Prostate gland (tissue), 2 donors: ENCODE data around the gene ABLIM3. TPM values are rescaled to one million over a fixed set of nuclear protein-coding genes. Genes with fewer than 3 reads are reported as not detected.

Source experiments
- DNase-seq: peaks from one replicate; pipeline ENCODE4 v3.0.0-alpha.2; 2019; ENCODE audit warnings: low spot score
- H3K27ac ChIP-seq, 2 donors: fragments of 200-600 bp; sonication (generic); 2 replicates each; pipeline ENCODE4 v1.5.1; 2017 to 2019
- H3K27me3 ChIP-seq: fragments of 200-600 bp; sonication (generic); replicated peaks from 2 replicates; pipeline ENCODE4 v1.5.1; 2019; ENCODE audit not compliant: insufficient read depth
- H3K36me3 ChIP-seq, 2 donors: fragments of 200-600 bp; sonication (generic); 1 replicate in 1 of 2; 2 replicates in 1 of 2; pipeline versions ENCODE4 v1.5.1 to v1.8.1; 2017 to 2019
- H3K4me1 ChIP-seq: fragments of 200-600 bp; sonication (generic); replicated peaks from 2 replicates; pipeline ENCODE4 v1.5.1; 2019
- H3K4me3 ChIP-seq, 2 donors: fragments of 200-600 bp; sonication (generic); 2 replicates each; pipeline ENCODE4 v1.5.1; 2017 to 2019
- H3K9me3 ChIP-seq: fragments of 200-600 bp; sonication (generic); 2 replicates; pipeline ENCODE4 v1.5.1; 2017
- POLR2A ChIP-seq: fragments of 450-650 bp; IDR thresholded peaks from one replicate; pipeline ENCODE4 v1.6.1; 2016; ENCODE audit warnings: antibody characterized with exemption, mild to moderate bottlenecking
- POLR2AphosphoS5 ChIP-seq: sonication (generic); formaldehyde crosslinking; IDR thresholded peaks from one replicate; pipeline ENCODE4 v1.6.1; 2017; ENCODE audit warnings: antibody characterized with exemption
- WGBS: methylation state at CpG from one replicate; pipeline ENCODE4 v1.1.5; 2018; 5-methylcytosine and 5-hydroxymethylcytosine counted together
- intact Hi-C: fragments of 100-400 bp; cut with DNase I; formaldehyde crosslinking; loops from one replicate; pipeline ENCODE4 v1.14.2; 2022
- total RNA-seq, 2 donors: library from RNA; depleted of rRNA; stranded (reverse); fragments of >200 nt; gene quantifications; one replicate each; pipeline ENCODE4 v1.1.0, GENCODE V29; 2016
- TF ChIP-seq, protein P1 (sequence below), 4 experiments: fragments of 200-600 bp in 2 of 4; fragments of 450-650 bp in 2 of 4; sonication (generic) in 2 of 4; IDR thresholded peaks; 1 replicate in 3 of 4; 2 replicates in 1 of 4; pipeline ENCODE4 v1.5.1; 2016 to 2019; ENCODE audit warnings: antibody characterized with exemption in 4 of 4, mild to moderate bottlenecking in 2 of 4, moderate library complexity in 2 of 4

The ABLIM3 gene
- total RNA-seq, 2 donors from 2014 or later = 9.0 to 11.7 TPM

- no peaks in the 10 kb centered on the region for H3K27me3 ChIP-seq
- no peak overlapping the region for H3K4me3 ChIP-seq
- no peaks in the 10 kb centered on the region for H3K36me3 ChIP-seq
- DNase-seq = no peak
- 85% methylated on average over 4 of the region's 4 CpGs for WGBS
- TF ChIP-seq, protein P1, sequence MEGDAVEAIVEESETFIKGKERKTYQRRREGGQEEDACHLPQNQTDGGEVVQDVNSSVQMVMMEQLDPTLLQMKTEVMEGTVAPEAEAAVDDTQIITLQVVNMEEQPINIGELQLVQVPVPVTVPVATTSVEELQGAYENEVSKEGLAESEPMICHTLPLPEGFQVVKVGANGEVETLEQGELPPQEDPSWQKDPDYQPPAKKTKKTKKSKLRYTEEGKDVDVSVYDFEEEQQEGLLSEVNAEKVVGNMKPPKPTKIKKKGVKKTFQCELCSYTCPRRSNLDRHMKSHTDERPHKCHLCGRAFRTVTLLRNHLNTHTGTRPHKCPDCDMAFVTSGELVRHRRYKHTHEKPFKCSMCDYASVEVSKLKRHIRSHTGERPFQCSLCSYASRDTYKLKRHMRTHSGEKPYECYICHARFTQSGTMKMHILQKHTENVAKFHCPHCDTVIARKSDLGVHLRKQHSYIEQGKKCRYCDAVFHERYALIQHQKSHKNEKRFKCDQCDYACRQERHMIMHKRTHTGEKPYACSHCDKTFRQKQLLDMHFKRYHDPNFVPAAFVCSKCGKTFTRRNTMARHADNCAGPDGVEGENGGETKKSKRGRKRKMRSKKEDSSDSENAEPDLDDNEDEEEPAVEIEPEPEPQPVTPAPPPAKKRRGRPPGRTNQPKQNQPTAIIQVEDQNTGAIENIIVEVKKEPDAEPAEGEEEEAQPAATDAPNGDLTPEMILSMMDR (IDR thresholded peaks at IDR 0.05) = no peak
- no peak for TF ChIP-seq POLR2AphosphoS5
- TF ChIP-seq POLR2A = no peak
- H3K4me1 ChIP-seq = no peaks in the 10 kb centered on the region
- no peak overlapping the region for H3K27ac ChIP-seq
- H3K9me3 ChIP-seq = no peaks in the 10 kb centered on the region
- intact Hi-C loops = no loop called here
Measured at GRCh38 chr5:149210968-149211490, 69.7 kb downstream of the ABLIM3 start.

GRCh38 chr5:149211566-149211965 is 70.3 kb downstream of the ABLIM3 start:
- H3K9me3 ChIP-seq = no peaks in the 10 kb centered on the region
- H3K27ac ChIP-seq = no peak overlapping the region
- intact Hi-C loops = no loop called here
- no peak for TF ChIP-seq POLR2A
- TF ChIP-seq, protein P1 (IDR thresholded peaks at IDR 0.05) = no peak
- no peak for TF ChIP-seq POLR2AphosphoS5
- no peak for DNase-seq
- H3K27me3 ChIP-seq = no peaks in the 10 kb centered on the region
- H3K36me3 ChIP-seq = no peaks in the 10 kb centered on the region
- H3K4me1 ChIP-seq = no peaks in the 10 kb centered on the region
- no peak overlapping the region for H3K4me3 ChIP-seq

DNA sequence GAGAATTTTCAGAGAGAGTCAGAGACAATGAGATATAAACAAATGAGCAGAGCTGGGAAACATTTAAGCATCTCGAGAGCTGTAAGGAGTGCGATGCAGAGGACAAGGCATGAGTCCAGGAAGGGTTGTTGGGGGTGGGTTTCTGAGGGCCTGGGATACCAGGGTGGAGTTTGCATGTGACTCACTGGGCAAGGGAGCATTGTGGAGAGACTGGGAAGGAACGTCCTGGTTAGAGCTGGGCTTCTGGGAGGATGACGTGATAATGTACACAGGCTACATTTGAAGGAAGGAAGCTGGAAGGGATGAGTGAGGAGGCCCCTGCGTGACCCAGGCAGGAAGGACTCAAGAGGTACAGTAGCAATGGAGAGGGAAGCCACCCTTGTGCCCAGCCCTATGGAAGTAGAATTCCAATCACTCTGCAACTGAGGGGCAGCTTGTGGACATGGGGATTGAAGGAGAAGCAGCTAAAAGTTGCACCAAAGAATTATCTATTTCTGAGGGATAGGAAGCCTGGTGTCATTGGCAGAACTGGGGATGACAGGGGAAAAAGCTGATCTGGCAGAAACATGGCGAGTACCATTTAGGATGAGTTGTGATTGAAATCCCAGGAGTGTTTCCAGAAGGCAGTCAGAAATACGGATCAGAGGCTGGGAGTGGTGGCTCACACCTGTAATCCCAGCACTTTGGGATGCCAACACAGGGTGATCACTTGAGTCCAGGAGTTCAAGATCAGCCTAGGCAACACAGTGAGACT is 71.1 kb downstream of the ABLIM3 start:
- TF ChIP-seq POLR2A = no peak
- no peak for TF ChIP-seq POLR2AphosphoS5
- TF ChIP-seq, protein P1 (IDR thresholded peaks at IDR 0.05) = no peak
- Histone ChIP-seq H3K36me3 (no peaks in the 10 kb centered on the region), H3K4me3 (no peak overlapping the region), H3K27ac (no peak overlapping the region), H3K9me3 (no peaks in the 10 kb centered on the region), H3K27me3 (no peaks in the 10 kb centered on the region), H3K4me1 (no peaks in the 10 kb centered on the region)
- DNase-seq = no peak
- intact Hi-C loops = no loop called here
- WGBS = 74% methylated on average over 7 of the region's 7 CpGs

DNA sequence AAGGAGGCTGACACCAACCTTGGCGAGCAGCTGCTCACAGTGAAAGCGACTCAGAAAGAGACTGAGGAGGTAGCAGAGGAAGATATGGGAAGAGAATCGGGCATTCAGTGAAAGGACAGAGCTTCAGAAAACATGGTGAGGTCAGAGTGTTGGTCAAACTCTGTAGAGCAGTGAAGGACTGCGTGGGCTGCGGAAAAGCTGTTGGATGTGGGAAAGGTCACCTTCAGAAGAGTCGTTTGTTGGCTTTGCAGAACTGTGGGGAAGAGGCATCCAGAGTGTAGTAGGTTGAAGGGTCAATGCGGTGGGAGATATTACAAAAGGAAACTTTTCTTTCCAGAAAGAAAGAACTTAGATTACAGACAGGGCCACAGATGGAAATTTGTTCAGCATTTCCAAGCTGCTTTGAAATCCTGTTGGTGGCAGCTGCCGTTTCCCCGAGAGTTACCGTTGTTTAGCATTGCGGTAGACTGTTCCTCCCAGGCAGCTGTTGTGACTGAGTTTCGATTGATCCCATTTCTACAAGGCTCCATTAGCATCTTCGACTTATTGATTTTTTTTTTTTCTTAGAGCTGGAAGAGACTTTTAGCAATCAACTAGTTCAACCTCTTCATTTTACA is 72.1 kb downstream of the ABLIM3 start:
- no peaks in the 10 kb centered on the region for H3K9me3 ChIP-seq
- H3K27ac ChIP-seq = no peak overlapping the region
- WGBS = 94% methylated on average over 13 of the region's 13 CpGs
- H3K27me3 ChIP-seq = no peaks in the 10 kb centered on the region
- H3K4me1 ChIP-seq = no peaks in the 10 kb centered on the region
- H3K36me3 ChIP-seq = no peaks in the 10 kb centered on the region
- no peak for DNase-seq
- H3K4me3 ChIP-seq = no peak overlapping the region
- intact Hi-C loops = no loop called here
- TF ChIP-seq, protein P1 (IDR thresholded peaks at IDR 0.05) = no peak
- TF ChIP-seq POLR2AphosphoS5 (no peak), POLR2A (no peak)
